HCT116 (cell line): ENCODE measurements around the gene ERBB4. TPM values are rescaled to one million over a fixed set of nuclear protein-coding genes. Genes with fewer than 3 reads are reported as not detected.

Experiments
- ATAC-seq: fragments of 200-7000 bp; cut with Tn5 transposase; 2 replicates; pipeline ENCODE4 v1.9.1; 2020; ENCODE audit warnings: mild to moderate bottlenecking, moderate library complexity
- BruUV-seq: library from RNA; stranded (reverse); fragments of 400-500 nt; replicated peaks from 2 replicates; lab custom pipeline; 2021; lab: Mats Ljungman, UMichigan
- CTCF ChIA-PET: fragments of 300-600 bp; sonication (Branson Sonifier 250); formaldehyde crosslinking; loops from one replicate; lab custom pipeline; 2021; ENCODE audit warnings: antibody characterized with exemption; lab: Charles Lee
- POLR2A ChIA-PET: fragments of 300-600, 350-600 bp; sonication (Branson Sonifier 250); formaldehyde crosslinking; loops from one replicate; lab custom pipeline; 2021; ENCODE audit warnings: antibody characterized with exemption; lab: Charles Lee
- RAD21 ChIA-PET, 2 experiments: fragments of 300-600 bp; sonication (Branson Sonifier 250); formaldehyde crosslinking; loops; one replicate each; lab custom pipeline; 2023; ENCODE audit warnings: low total read pairs in 2 of 2; ENCODE audit not compliant: uncharacterized antibody in 2 of 2, unreplicated experiment in 2 of 2, low non-redundant PET in 1 of 2; lab: Charles Lee
- DNase-seq: peaks from one replicate; pipeline ENCODE4 v3.0.0-alpha.2; 2010; ENCODE audit warnings: low read depth, low spot score
- H2AFZ ChIP-seq: fragments of 200-600 bp; shearing (Covaris generic), sonication (generic); 2 replicates; pipeline ENCODE4 v1.6.1; 2017; ENCODE audit warnings: low read depth, mixed run types, mixed read lengths, antibody characterized with exemption, low read length; ENCODE audit not compliant: poor library complexity, severe bottlenecking
- H3K27ac ChIP-seq: 2 replicates; pipeline ENCODE4 v1.5.1; 2012; ENCODE audit warnings: low read depth, low read length
- H3K27me3 ChIP-seq: fragments of 200-600 bp; sonication (generic); 2 replicates; pipeline ENCODE4 v1.6.1; 2016; ENCODE audit warnings: mixed run types, low read length, mixed read lengths; ENCODE audit not compliant: insufficient read depth
- H3K36me3 ChIP-seq, 2 experiments: fragments of 200-500 bp in 1 of 2; fragments of 200-600 bp in 1 of 2; sonication (Bioruptor generic) in 1 of 2; sonication (generic) in 1 of 2; 2 replicates each; pipeline versions ENCODE4 v1.5.1 to v1.6.1; 2014 to 2016; ENCODE audit warnings: low read length in 2 of 2, inconsistent platforms in 1 of 2, mixed read lengths in 1 of 2, mixed run types in 1 of 2; ENCODE audit not compliant: insufficient read depth in 2 of 2, control insufficient read depth in 1 of 2
- H3K4me1 ChIP-seq, 2 experiments: fragments of 200-600 bp in 1 of 2; sonication (generic) in 1 of 2; 2 replicates each; pipeline versions ENCODE4 v1.5.1 to v1.6.1; 2012 to 2017; ENCODE audit warnings: low read length in 2 of 2, inconsistent platforms in 1 of 2, mild to moderate bottlenecking in 1 of 2, mixed read lengths in 1 of 2, mixed run types in 1 of 2, moderate library complexity in 1 of 2; ENCODE audit not compliant: insufficient read depth in 2 of 2, control insufficient read depth in 1 of 2
- H3K4me2 ChIP-seq: fragments of 200-600 bp; sonication (generic); 2 replicates; pipeline ENCODE4 v1.6.1; 2017; ENCODE audit warnings: mixed run types, low read length, mixed read lengths
- H3K4me3 ChIP-seq, 2 experiments: fragments of 200-600 bp in 1 of 2; sonication (generic) in 1 of 2; replicated peaks in 1 of 2; 2 replicates each; pipeline ENCODE4 v1.5.1; 2011 to 2016; ENCODE audit warnings: low read length in 2 of 2, control low read depth in 1 of 2, low read depth in 1 of 2, mild to moderate bottlenecking in 1 of 2, mixed read lengths in 1 of 2, mixed run types in 1 of 2
- H3K79me2 ChIP-seq: fragments of 200-600 bp; sonication (generic); 2 replicates; pipeline ENCODE4 v1.6.1; 2017; ENCODE audit warnings: mild to moderate bottlenecking, mixed run types, low read length, moderate library complexity, mixed read lengths; ENCODE audit not compliant: insufficient read depth
- H3K9ac ChIP-seq: fragments of 200-600 bp; sonication (generic); 2 replicates; pipeline ENCODE4 v1.6.1; 2016; ENCODE audit warnings: low read length, mixed read lengths
- H3K9me2 ChIP-seq: fragments of 200-600 bp; sonication (generic), shearing (Covaris generic); 2 replicates; pipeline ENCODE4 v1.6.1; 2017; ENCODE audit warnings: mixed run types, mild to moderate bottlenecking, moderate library complexity; ENCODE audit not compliant: insufficient read depth
- H3K9me3 ChIP-seq, 2 experiments: fragments of 200-500 bp in 1 of 2; fragments of 200-600 bp in 1 of 2; sonication (Bioruptor generic) in 1 of 2; sonication (generic) in 1 of 2; 2 replicates each; pipeline ENCODE4 v1.6.1; 2014 to 2017; ENCODE audit warnings: low read length in 2 of 2, mixed read lengths in 2 of 2, inconsistent platforms in 1 of 2, low read depth in 1 of 2, mild to moderate bottlenecking in 1 of 2, mixed run types in 1 of 2, moderate library complexity in 1 of 2; ENCODE audit not compliant: control insufficient read depth in 1 of 2, insufficient read depth in 1 of 2
- H4K20me1 ChIP-seq: fragments of 200-600 bp; sonication (generic), shearing (Covaris generic); 2 replicates; pipeline ENCODE4 v1.6.1; 2017; ENCODE audit warnings: mixed run types, mild to moderate bottlenecking, moderate library complexity; ENCODE audit not compliant: insufficient read depth
- EGR1 ChIP-seq: IDR thresholded peaks from 2 replicates; pipeline ENCODE4 v1.6.1; 2012; ENCODE audit warnings: low read depth
- ELF1 ChIP-seq: IDR thresholded peaks from 2 replicates; pipeline ENCODE4 v1.6.1; 2012; ENCODE audit warnings: low read depth, borderline replicate concordance
- EZH2phosphoT487 ChIP-seq: fragments of 200-600 bp; IDR thresholded peaks from 2 replicates; pipeline ENCODE4 v1.6.1; 2018; ENCODE audit warnings: antibody characterized with exemption, borderline replicate concordance
- FOSL1 ChIP-seq: IDR thresholded peaks from 2 replicates; pipeline ENCODE4 v1.6.1; 2012; ENCODE audit warnings: low read depth
- JUND ChIP-seq: IDR thresholded peaks from 2 replicates; pipeline ENCODE4 v1.6.1; 2012
- POLR2A ChIP-seq: IDR thresholded peaks from 2 replicates; pipeline ENCODE4 v1.7.0; 2011; ENCODE audit warnings: borderline replicate concordance; ENCODE audit not compliant: insufficient read depth, insufficient read length; ENCODE audit errors: extremely low read depth
- POLR2AphosphoS5 ChIP-seq: IDR thresholded peaks from 2 replicates; pipeline ENCODE4 v1.6.1; 2011; ENCODE audit warnings: mild to moderate bottlenecking, low read depth, low read length, moderate library complexity
- SP1 ChIP-seq: IDR thresholded peaks from 2 replicates; pipeline ENCODE4 v1.6.1; 2012; ENCODE audit warnings: low read depth
- TCF7L2 ChIP-seq: IDR thresholded peaks from 2 replicates; pipeline ENCODE4 v1.7.0; 2011; ENCODE audit warnings: borderline replicate concordance, inconsistent platforms; ENCODE audit not compliant: insufficient read depth, insufficient read length; ENCODE audit errors: extremely low read depth
- YY1 ChIP-seq: IDR thresholded peaks from 2 replicates; pipeline ENCODE4 v1.6.1; 2011; ENCODE audit warnings: low read length, low read depth, moderate library complexity, mild to moderate bottlenecking; ENCODE audit not compliant: insufficient replicate concordance; ENCODE audit errors: extremely low read depth
- intact Hi-C: fragments of 100-400 bp; cut with micrococcal nuclease; formaldehyde crosslinking; loops from 2 replicates; pipeline ENCODE4 v1.10.0; 2022
- total RNA-seq: library from RNA; stranded (reverse); gene quantifications from one replicate; pipeline ENCODE4 v1.2.1, GENCODE V29; 2021; ENCODE audit not compliant: unreplicated experiment
- TF ChIP-seq, protein P1 (sequence below): IDR thresholded peaks from 2 replicates; pipeline ENCODE4 v1.6.1; 2012
- TF ChIP-seq, protein P2 (sequence below): IDR thresholded peaks from 2 replicates; pipeline ENCODE4 v1.6.1; 2012; ENCODE audit warnings: low read depth
- TF ChIP-seq, protein P3 (sequence below): IDR thresholded peaks from 2 replicates; pipeline ENCODE4 v1.6.1; 2012
- TF ChIP-seq, protein P4 (sequence below): IDR thresholded peaks from 2 replicates; pipeline ENCODE4 v1.6.1; 2011; ENCODE audit warnings: mild to moderate bottlenecking, low read length, moderate library complexity; ENCODE audit not compliant: insufficient replicate concordance; ENCODE audit errors: extremely low read depth
- TF ChIP-seq, protein P5 (sequence below), 3 experiments: fragments of 200-600 bp in 1 of 3; sonication (generic) in 1 of 3; IDR thresholded peaks in 2 of 3; conservative IDR thresholded peaks in 1 of 3; 2 replicates each; pipeline ENCODE4 v1.5.1; 2012 to 2017; ENCODE audit warnings: low read depth in 2 of 3, low read length in 2 of 3, antibody characterized with exemption in 1 of 3, borderline replicate concordance in 1 of 3, control low read depth in 1 of 3, mild to moderate bottlenecking in 1 of 3, mixed read lengths in 1 of 3, mixed run types in 1 of 3, moderate library complexity in 1 of 3; ENCODE audit not compliant: insufficient read depth in 1 of 3

Gene ERBB4
- total RNA-seq, 1 experiment from 2014 or later, result 0.10 TPM

DNA sequence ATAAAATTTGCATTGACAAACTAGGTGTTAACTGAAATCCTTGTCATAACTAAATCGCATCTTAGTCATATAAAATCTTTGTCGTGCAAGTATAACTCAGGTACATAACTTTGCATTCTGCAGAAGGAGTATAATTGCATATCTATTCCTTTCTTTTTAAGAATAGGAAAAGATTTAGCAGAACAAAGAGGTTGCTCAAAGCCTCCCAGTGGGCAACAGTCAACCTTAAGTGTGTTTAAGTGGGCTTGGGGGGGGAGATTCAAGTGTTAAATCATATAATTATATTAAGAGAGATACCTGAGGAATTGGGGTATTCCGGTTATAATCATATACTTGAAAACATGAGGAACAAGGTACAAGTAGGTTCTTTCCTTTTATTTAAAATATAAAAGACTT, 1068.9 kb downstream of the ERBB4 start:
- Histone ChIP-seq H3K9me2 (no peaks in the 10 kb centered on the region), H3K4me2 (no peak overlapping the region), H3K36me3 (no peaks in the 10 kb centered on the region), H3K79me2 (no peaks in the 10 kb centered on the region), H2AFZ (no peak overlapping the region), H3K4me3 (no peak overlapping the region), H3K27ac (no peak overlapping the region), H3K27me3 (no peaks in the 10 kb centered on the region), H3K9me3 (no peaks in the 10 kb centered on the region), H3K4me1 (no peaks in the 10 kb centered on the region), H4K20me1 (no peaks in the 10 kb centered on the region), H3K9ac (no peak overlapping the region)
- ChIA-PET CTCF (interaction anchor here (1.2 kb wide), 1 partner anchor 14 kb away, joined by 5 read pairs; no protein-coding TSS in a partner anchor), RAD21 (no interaction called here), POLR2A (no interaction called here)
- no TSS peak for BruUV-seq
- no peak for DNase-seq
- no peak for TF ChIP-seq ELF1
- TF ChIP-seq TCF7L2, result no peak
- TF ChIP-seq SP1, result no peak
- TF ChIP-seq, protein P1, sequence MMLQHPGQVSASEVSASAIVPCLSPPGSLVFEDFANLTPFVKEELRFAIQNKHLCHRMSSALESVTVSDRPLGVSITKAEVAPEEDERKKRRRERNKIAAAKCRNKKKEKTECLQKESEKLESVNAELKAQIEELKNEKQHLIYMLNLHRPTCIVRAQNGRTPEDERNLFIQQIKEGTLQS, result no peak
- TF ChIP-seq POLR2AphosphoS5, result no peak
- TF ChIP-seq EGR1, result no peak
- TF ChIP-seq, protein P2, sequence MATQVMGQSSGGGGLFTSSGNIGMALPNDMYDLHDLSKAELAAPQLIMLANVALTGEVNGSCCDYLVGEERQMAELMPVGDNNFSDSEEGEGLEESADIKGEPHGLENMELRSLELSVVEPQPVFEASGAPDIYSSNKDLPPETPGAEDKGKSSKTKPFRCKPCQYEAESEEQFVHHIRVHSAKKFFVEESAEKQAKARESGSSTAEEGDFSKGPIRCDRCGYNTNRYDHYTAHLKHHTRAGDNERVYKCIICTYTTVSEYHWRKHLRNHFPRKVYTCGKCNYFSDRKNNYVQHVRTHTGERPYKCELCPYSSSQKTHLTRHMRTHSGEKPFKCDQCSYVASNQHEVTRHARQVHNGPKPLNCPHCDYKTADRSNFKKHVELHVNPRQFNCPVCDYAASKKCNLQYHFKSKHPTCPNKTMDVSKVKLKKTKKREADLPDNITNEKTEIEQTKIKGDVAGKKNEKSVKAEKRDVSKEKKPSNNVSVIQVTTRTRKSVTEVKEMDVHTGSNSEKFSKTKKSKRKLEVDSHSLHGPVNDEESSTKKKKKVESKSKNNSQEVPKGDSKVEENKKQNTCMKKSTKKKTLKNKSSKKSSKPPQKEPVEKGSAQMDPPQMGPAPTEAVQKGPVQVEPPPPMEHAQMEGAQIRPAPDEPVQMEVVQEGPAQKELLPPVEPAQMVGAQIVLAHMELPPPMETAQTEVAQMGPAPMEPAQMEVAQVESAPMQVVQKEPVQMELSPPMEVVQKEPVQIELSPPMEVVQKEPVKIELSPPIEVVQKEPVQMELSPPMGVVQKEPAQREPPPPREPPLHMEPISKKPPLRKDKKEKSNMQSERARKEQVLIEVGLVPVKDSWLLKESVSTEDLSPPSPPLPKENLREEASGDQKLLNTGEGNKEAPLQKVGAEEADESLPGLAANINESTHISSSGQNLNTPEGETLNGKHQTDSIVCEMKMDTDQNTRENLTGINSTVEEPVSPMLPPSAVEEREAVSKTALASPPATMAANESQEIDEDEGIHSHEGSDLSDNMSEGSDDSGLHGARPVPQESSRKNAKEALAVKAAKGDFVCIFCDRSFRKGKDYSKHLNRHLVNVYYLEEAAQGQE, result no peak
- TF ChIP-seq, protein P3, sequence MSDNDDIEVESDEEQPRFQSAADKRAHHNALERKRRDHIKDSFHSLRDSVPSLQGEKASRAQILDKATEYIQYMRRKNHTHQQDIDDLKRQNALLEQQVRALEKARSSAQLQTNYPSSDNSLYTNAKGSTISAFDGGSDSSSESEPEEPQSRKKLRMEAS, result no peak
- TF ChIP-seq FOSL1, result no peak
- TF ChIP-seq YY1, result no peak
- no peak for TF ChIP-seq JUND
- no peak for TF ChIP-seq POLR2A
- TF ChIP-seq EZH2phosphoT487, result no peak
- TF ChIP-seq, protein P4, sequence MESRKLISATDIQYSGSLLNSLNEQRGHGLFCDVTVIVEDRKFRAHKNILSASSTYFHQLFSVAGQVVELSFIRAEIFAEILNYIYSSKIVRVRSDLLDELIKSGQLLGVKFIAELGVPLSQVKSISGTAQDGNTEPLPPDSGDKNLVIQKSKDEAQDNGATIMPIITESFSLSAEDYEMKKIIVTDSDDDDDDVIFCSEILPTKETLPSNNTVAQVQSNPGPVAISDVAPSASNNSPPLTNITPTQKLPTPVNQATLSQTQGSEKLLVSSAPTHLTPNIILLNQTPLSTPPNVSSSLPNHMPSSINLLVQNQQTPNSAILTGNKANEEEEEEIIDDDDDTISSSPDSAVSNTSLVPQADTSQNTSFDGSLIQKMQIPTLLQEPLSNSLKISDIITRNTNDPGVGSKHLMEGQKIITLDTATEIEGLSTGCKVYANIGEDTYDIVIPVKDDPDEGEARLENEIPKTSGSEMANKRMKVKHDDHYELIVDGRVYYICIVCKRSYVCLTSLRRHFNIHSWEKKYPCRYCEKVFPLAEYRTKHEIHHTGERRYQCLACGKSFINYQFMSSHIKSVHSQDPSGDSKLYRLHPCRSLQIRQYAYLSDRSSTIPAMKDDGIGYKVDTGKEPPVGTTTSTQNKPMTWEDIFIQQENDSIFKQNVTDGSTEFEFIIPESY, result no peak
- TF ChIP-seq, protein P5, sequence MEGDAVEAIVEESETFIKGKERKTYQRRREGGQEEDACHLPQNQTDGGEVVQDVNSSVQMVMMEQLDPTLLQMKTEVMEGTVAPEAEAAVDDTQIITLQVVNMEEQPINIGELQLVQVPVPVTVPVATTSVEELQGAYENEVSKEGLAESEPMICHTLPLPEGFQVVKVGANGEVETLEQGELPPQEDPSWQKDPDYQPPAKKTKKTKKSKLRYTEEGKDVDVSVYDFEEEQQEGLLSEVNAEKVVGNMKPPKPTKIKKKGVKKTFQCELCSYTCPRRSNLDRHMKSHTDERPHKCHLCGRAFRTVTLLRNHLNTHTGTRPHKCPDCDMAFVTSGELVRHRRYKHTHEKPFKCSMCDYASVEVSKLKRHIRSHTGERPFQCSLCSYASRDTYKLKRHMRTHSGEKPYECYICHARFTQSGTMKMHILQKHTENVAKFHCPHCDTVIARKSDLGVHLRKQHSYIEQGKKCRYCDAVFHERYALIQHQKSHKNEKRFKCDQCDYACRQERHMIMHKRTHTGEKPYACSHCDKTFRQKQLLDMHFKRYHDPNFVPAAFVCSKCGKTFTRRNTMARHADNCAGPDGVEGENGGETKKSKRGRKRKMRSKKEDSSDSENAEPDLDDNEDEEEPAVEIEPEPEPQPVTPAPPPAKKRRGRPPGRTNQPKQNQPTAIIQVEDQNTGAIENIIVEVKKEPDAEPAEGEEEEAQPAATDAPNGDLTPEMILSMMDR (IDR thresholded peaks at IDR 0.05 in 2 of 3, conservative IDR thresholded peaks at IDR 0.05 in 1 of 3; ENCODE audit: borderline replicate concordance in 1 of 3, insufficient read depth in 1 of 3, low read depth in 2 of 3, low read length in 2 of 3), result no peak
- intact Hi-C loops, result no loop called here
- ATAC-seq, result no peak
